Measurements from ENCODE around the gene PMIS2.

The PMIS2 gene

DNA sequence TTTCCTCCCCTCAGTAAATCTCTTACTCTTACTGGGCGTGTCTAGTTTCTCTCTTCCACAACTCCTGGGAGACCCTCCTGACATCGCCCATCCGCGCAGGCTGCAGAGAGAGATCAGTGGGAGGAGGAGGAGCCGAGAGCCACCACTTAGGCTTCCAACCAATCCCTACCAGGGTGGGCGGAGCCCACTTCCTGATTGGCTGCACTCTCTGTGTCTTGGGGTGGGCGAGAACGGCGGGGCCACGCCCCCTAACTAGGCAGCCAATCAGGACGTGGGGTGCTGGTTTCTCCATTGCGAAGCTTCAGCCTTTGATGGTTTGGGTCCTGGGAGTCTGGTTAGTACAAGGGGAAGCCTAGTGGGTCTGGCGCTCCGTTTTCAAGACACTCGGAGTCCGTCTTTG lies at the start of gene PMIS2:
Gene PMIS2 (plus strand): TSS at position 326 of the 400 bp plus-strand sequence. CDS start 87 bp downstream, outside the sequence.
- peak; percentile 42 for DNase-seq

DNA sequence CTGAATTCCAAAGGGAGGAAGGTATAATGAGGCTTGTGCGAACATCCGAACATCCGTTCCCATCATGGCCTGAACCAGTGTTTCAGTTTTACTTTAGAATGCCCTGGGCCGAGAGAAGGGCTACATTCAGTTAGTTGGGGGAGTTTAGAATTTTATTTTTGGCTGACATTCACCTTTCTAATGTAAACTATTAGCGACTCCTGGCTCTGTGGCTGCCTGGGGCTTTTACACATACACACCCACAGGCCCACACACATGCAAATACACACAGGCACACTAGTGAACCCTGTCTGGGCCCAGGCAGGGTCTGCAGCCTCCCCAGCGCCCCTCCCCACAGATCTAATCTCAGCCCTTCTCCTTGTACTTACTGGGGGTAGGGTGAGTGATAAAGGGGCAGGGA lies 46.7 kb upstream of the PMIS2 start:
- no peak for DNase-seq

DNA sequence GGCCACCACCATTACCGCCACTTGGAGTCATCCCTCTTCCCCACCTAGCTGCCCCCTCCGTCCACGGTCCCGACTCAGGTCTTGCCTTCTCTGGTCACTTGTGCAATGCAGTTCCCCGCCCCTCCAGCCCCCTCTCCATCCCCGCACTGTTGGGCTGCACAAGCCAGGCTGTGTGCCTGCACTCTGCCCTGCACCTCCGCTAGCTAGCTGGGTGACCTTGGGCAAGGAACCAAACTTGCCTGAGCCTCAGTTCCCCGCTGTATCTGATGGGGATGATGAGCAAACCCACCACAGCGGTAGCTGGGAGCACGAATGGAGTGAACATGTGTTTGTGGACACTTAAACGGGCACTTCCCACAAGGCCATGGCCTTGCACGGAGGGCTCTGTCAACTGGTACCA lies 46.1 kb upstream of the PMIS2 start:
- no peak for DNase-seq

DNA sequence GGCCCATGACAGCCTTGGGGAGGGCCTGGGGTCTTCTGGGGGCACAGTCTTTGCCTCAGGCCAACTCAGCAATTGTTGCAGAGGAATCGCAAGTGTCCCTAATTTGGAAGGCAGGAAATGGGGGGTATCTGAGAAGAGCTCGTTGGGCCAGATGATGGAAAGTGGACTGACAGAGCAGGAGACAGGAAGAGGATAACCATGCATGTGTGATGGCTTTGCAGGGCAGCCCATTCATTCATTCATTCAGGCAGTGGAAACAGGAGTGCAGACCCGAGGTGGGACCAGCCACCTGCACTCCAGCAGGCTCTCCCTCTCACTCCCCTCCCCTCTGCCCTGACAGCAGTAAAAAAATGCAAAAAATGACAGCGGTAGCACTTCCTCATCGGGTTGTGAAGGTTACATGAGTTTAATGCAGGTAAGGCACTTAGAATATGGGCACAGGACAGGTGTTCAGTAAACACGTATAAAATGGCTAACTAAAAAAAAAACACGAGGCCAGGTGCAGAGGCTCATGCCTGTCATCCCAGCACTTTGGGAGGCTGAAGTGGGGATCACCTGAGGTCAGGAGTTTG lies 45.5 kb upstream of the PMIS2 start:
- DNase-seq = no peak

DNA sequence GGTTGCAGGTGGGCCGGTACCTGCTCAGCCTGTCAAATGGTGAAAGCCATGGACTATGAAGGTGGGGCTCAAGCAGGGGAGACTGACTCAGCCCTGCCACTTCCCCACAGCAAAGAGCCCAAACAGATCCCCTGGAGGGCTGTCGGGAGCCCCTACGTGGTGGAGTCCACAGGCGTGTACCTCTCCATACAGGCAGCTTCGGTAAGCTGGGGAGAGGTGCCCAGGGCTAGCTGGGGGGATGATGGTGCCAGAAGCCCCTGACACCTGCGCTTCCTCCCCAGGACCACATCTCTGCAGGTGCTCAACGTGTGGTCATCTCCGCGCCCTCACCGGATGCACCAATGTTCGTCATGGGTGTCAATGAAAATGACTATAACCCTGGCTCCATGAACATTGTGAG lies 43.8 kb upstream of the PMIS2 start:
- DNase-seq = no peak

DNA sequence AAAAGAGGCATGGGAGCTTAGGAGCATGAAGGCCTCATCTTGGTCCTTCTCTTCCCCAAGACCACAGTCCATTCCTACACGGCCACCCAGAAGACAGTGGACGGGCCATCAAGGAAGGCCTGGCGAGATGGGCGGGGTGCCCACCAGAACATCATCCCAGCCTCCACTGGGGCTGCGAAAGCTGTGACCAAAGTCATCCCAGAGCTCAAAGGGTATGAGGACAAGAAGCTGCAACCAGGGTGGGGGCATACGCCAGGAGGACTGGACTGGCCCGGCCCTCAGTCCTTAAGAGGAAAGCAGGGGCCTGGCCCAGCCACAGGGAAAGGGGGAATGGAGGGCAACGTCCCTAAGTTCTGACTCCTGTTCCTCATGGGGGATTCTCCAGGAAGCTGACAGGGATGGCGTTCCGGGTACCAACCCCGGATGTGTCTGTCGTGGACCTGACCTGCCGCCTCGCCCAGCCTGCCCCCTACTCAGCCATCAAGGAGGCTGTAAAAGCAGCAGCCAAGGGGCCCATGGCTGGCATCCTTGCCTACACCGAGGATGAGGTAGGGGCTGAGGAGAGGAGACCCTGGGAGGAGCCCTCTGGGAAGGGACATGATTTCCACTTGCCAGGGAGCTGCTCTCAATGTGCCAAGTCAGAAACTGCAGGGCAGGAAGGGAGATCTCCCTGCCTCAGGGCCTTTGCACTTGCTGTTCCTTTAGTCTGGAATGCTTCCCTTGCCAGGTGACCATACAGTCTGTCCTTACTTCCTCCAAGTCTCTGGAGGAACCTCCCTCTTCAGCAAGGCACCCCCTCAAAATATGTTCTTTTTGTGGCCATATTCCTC lies 42.5 kb upstream of the PMIS2 start:
- no peak for DNase-seq

DNA sequence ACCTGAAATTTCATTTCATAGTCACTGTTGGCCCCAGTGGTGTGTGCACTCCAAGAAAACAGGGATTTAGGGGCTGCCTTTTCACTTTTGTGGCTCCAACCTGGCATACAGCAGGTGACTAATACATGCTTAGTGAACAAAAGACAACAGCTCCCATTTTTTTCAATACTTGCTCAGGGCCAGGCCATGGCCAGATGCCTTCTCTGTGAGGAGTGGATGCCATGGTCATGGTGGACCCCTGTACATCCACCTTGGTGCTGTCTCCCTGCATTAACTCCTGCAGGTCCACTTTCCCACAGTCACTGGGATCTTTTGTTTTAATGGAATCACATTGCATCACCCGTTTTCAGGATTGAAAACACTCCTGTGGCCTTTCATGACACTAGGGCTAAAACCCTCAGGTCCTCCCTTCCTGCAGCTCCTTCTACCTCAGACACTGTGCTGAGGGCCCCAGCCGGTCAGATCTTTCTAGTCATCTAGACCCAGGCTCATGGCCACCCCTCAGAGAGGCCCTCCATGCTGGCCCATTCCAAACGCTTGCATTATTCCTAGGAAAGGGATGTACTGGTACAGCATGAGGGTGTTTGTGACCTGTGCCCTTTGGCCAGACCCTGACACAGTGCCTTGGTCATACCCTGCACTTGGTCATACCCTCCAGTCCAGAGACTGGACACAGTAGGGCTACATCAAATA lies 41.7 kb upstream of the PMIS2 start:
- no peak for DNase-seq

DNA sequence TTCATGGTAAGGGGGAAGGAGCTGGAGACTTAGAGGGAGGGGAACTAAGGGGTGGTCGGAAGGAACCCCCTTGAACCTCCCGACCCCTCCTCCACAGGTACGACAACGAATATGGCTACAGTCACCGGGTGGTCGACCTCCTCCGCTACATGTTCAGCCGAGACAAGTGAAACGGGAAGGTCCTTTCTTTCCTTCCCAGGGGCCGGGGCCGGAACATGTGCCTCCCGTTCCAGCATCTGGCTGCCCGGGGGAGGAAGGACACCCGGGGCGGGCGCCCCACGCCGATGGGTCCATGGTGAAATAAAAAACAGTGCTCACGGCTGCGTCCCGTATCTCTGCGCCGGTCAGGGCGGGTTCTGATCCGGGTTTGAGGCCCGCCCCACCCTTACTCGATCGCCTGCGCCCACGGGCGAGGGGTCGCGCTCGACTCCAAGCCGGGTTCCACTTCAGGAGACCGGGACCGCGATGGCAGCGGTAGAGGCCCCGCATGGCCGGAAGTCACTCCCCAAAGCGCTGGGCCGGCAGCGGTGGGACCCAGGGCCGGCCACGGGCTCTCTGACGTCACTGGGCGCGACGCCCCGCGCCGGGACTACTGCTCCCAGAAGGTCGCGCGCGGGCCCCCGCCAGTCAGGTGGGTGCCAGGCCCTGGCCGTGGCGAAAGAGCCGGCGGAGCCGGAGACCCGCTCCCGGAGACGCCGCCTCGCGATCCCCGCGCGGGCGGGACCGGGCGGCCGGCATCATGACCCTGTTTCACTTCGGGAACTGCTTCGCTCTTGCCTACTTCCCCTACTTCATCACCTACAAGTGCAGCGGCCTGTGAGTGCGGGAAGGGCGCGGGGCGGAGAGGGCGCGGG lies 40.7 kb upstream of the PMIS2 start, which contains the start of gene TMEM147:
Gene TMEM147 (plus strand): TSS at position 626 of the 854 bp plus-strand sequence. CDS start 114 bp downstream, at position 740.
- peak; percentile 84 for DNase-seq

DNA sequence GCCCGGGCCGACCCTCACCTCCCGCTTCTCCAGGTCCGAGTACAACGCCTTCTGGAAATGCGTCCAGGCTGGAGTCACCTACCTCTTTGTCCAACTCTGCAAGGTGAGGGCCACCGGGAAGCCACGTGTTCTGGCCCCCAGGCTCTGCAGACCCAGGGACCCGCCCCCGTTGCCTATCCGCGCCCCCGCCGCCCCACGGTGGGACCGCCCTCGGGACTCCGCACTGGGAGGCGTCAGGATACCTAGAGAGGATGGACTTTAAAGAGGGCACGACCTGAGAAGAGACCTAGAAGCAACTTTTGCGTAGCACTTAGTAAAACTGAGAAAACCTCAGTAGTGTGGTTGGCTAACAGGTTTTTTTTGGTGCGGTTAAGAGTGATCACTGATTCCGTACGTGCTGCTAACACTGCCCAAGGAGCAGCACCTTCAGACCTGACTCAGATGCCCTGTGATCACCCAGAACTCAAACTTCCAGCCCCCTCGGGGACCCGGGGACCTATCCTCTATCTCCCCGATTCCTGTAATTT lies 40.1 kb upstream of the PMIS2 start:
- peak; percentile 81 for DNase-seq

DNA sequence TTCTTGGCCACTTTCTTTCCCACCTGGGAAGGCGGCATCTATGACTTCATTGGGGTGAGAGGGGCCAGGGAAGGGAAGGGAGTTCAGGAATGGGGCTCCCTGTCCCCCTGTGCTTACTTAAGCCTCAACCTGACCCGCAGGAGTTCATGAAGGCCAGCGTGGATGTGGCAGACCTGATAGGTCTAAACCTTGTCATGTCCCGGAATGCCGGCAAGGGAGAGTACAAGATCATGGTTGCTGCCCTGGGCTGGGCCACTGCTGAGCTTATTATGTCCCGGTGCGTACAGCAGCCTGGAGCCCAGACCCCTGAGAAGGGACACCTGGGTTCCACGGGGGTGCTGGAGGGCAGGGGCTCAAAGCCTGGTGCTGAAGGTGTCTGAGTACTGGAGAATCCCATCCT lies 39.4 kb upstream of the PMIS2 start:
- DNase-seq = no peak

DNA sequence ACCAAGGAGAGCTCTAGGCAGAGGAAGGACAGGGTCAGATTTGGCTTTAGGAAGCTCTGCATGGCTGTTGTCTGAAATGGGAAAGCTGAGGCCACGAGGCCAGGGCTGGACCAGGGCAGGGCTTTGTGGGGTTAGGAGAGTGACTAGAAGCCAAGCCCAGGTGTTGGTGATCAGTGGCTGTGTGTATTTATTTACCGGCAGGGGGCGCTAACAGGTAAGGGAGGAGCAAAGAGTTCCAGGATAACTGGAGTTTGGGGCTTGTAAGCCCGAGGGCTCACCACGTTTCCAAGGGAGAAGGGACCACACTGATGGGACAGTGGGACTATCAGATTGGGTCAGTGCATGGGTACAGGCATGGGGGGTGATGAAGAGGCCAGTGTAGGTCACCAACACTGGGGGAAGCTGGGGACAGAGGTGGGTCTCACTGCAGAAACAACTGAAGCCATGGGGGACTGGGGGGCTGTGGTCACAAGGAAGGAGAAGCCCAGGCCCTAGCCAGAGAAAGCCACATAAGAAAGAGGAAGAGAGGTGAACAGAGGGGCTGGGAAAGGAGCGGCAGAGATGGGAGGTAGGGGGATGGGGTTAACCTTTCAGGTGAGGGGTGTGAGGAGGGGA lies 36.7 kb upstream of the PMIS2 start:
- DNase-seq = peak; percentile 50

DNA sequence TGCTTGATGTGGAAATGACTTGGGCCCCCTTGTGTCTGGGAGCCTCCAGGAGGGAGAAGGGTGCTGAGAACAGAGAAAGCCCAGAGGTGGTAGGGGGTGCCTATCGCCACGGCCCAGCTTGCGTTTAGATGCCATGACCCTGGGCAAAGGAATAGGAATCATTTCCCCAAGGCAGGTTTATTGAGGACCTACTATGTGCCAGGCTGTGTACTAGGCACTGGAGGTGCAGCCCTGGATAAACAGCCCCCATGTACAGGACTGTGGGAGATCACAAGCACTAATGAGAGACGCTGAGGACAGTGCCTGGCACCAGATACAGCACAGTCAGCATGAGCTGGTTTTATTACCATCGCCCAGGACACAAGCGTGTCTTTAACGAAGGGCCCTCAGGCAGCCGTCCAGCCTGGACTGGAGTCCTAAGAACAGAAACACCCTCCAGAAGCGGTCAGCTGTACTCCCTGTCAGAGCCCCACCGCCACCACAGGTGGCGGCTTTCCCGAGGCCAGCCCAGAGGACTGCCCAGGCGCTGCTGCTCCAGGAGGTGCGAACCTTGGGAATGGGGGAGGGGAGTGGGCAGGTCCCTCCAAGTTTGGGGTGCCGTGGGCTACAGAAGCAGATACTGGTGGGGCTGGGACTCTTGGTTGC lies 36.0 kb upstream of the PMIS2 start:
- DNase-seq = no peak

DNA sequence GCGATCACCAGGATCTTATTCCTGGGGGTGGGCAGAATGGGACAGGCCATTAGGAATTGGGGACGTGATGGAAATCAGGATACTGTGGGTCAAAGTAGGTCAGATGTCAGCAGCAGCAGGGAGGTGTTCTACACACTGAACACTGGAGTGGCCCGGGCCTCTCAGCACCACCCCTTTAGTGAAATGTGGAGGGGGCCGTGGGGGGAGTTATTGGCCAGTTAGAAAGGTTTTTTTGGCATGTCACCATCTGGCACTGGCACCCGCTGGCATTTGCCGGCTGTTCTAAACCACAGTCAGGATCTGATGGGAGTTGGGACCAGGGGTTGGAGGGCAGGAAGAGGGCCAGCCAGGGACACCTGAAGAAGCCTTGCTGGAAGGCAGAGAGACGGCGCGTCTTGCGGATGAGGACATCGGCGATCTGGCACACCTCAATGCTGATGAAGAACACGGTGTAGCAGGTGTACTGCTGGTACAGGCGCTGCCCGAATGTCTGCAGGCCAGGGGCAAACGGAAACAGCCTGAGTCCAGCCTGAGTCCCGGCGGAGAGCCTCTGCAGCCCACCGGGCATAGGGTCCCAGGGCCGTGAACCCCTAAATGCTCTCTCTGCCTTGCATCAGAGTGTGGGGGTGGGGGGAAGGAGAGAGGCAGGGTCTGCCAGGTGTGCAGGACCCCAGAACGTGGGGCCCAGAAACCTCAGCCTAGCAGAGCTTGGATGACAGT lies 34.7 kb upstream of the PMIS2 start:
- no peak for DNase-seq

DNA sequence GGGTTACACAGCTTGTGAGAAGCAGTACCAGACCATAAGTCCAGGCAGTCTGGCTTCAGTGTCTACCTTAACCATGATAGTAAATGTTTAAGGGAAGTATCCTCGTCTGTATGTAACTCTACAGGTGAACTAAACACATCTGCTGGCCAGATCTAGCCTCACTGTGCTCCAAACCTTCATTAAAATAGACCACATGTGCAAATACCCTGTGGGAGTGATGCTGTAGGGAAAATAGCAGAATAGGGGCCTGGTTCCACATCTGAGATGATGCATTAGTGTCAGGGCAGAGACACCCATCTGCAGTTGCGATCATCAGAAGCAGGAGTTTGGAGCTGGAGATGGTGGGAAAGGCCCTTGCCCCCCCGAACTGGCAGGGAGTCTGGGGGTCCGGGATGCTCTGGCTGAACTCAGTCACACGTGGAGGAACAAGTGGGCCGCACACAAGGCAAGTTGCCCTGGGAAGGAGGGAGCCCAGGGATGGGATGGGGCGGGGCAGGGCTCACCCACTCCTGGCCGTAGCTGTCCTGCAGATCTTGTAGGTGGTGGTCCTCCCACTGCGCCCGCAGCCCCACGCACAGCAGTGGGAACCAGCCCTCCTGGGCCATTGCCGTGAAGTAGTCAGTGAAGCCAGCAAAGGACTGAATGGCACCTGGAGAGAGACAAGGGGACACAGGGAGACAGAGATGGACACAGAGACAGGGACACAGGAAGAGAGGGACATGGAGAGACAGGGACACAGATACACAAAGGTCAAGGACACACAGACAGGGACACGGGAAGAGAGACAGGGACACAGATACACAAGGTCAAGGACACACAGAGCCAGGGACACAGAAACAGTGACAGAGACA lies 33.2 kb upstream of the PMIS2 start:
- no peak for DNase-seq

DNA sequence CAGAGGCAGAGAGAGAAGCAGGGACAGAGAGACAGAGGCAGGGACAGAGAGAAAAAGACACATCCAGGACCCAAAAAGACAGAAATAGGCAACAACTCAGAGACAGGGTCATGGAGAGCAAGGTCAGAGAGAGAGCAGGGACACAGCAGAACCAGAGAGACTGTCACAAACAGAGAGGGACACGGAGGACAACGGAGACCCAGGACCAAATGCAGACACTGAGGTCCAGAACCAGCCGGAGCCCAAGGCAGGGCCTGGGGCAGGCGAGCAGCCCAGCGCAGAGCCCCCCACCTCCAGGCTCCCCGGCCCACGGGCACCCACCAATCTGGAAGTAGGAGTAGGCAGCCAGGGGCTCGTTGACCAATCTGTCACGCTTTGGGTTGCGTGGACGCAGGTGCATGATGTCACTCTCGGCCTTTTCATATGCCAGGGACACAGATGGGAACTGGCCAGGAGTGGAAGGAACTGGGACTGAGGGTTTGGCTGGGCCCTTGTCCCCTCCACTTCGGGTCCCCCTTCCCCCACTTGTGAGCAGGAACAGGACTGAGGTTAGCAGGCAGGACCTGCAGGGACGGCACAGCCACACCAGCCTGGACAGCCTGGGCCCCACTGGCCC lies 32.5 kb upstream of the PMIS2 start:
- DNase-seq = no peak

DNA sequence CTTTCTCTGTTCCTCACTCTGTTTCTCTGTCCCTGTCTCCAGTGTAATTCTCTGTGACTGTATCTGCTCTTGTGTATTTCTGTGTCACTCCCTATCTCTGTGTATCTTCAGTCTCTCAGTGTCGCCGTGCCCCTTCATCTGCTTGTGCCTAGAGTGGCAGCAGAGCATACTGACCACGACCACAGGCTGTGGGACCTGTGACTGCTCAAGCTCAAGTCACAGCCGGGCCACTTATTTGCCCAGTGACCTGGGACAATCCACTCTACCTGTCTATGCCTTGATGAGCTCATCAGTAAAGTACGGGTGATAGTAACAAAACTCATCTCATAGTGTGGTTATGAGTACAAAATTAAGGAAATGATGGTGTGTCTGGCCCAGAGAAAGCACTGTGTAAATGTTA lies 31.9 kb upstream of the PMIS2 start:
- DNase-seq = no peak

DNA sequence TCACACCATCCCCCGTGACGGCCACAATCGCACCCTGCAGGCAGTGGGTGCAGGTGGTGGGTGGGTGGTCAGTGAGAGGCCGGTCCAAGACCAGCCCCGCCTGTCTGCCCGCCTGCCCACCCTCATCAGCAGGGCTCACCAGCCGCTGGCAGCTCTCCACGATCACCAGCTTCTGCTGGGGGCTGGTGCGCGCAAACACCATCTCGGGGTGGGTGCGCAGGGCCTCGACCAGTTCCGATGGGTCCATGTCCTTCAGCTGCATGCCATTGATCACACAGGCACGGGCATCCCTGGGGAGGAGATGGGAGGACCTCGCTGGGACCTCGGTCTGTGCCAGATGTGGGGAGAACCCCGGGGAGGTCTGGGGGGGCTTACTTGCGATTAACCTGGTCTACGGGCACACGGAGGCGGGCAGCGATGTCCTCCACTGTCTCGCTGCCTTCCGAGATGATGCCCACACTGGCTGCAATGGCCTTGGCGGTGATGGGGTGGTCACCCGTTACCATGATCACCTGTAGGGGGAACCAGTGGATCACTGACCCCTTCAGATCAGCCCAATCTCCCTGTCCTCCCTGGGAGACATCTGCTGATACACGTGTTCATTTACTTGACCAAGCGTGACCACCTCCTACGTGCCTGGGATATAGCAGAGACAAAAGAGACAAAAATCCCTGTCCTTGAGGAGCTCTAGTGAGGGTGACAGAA lies 30.5 kb upstream of the PMIS2 start:
- no peak for DNase-seq

DNA sequence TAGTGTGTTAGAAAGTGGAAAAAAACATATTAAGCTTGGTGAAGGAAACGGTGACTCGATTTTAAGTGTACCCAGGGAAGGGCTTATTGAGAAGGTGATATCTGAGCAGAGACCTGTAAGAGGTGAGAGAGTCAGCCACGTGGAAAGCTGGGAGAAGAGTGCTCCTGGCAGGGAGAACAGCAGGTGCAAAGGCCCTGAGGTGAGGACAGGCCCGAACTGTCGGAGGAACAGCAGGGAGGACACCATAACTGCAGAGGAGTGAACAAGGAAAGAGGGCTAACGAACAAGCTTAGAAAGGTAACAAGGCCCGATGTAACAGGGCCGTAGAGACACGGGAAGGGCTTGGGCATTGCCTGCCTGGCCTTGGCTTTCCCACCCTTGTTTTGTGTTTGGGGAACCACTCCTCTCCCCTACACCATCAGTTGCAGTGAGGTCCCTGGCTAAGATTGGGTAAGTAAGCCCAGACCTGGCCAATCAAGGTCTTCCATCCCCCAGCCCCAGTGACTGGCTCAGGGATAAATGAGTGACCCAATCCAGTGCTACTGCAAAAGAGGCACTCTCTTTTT lies 29.9 kb upstream of the PMIS2 start:
- no peak for DNase-seq
